Left kidney (tissue), 8 donors: ENCODE data around the gene NAP1L5. TPM values are rescaled to one million over a fixed set of nuclear protein-coding genes. Genes with fewer than 3 reads are reported as not detected.

Experiments
- DNase-seq: peaks from one replicate; pipeline ENCODE4 v3.0.0-alpha.2; 2013
- long read RNA-seq, 8 donors: transcript quantifications; one replicate each; lab custom pipeline, GENCODE V29; 2026
- polyA plus RNA-seq: library from polyadenylated mRNA; unstranded; fragments of 120-200 nt; gene quantifications from one replicate; pipeline ENCODE4 v1.2.1, GENCODE V29; 2013; ENCODE audit not compliant: insufficient read length

NAP1L5 gene, protein sequence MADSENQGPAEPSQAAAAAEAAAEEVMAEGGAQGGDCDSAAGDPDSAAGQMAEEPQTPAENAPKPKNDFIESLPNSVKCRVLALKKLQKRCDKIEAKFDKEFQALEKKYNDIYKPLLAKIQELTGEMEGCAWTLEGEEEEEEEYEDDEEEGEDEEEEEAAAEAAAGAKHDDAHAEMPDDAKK
- polyA plus RNA-seq = 12.2 TPM
- long read RNA-seq, donor 1, transcript NAP1L5-201 (1 exons, 1,915 nt) = major isoform, 22 of 22 reads
- long read RNA-seq, donor 1, partial matches to known transcripts = 0 of 22 reads
- long read RNA-seq, donor 1, other reads (novel, unspliced or antisense) = 0 of 22 reads
- long read RNA-seq, donor 2, transcript NAP1L5-201 (1 exons, 1,915 nt) = major isoform, 8 of 8 reads
- long read RNA-seq, donor 2, partial matches to known transcripts = 0 of 8 reads
- long read RNA-seq, donor 2, other reads (novel, unspliced or antisense) = 0 of 8 reads
- long read RNA-seq, donor 3, transcript NAP1L5-201 (1 exons, 1,915 nt) = major isoform, 11 of 11 reads
- long read RNA-seq, donor 3, partial matches to known transcripts = 0 of 11 reads
- long read RNA-seq, donor 3, other reads (novel, unspliced or antisense) = 0 of 11 reads
- long read RNA-seq, donor 4, partial matches to known transcripts = 0 of 2 reads
- long read RNA-seq, donor 4, other reads (novel, unspliced or antisense) = 0 of 2 reads
- long read RNA-seq, donor 5, transcript NAP1L5-201 (1 exons, 1,915 nt) = major isoform, 13 of 13 reads
- long read RNA-seq, donor 5, partial matches to known transcripts = 0 of 13 reads
- long read RNA-seq, donor 5, other reads (novel, unspliced or antisense) = 0 of 13 reads
- long read RNA-seq, donor 6, partial matches to known transcripts = 0 of 4 reads
- long read RNA-seq, donor 6, other reads (novel, unspliced or antisense) = 0 of 4 reads
- long read RNA-seq, donor 7, transcript NAP1L5-201 (1 exons, 1,915 nt) = major isoform, 8 of 8 reads
- long read RNA-seq, donor 7, partial matches to known transcripts = 0 of 8 reads
- long read RNA-seq, donor 7, other reads (novel, unspliced or antisense) = 0 of 8 reads
- long read RNA-seq, donor 8, partial matches to known transcripts = 0 of 3 reads
- long read RNA-seq, donor 8, other reads (novel, unspliced or antisense) = 0 of 3 reads

DNA sequence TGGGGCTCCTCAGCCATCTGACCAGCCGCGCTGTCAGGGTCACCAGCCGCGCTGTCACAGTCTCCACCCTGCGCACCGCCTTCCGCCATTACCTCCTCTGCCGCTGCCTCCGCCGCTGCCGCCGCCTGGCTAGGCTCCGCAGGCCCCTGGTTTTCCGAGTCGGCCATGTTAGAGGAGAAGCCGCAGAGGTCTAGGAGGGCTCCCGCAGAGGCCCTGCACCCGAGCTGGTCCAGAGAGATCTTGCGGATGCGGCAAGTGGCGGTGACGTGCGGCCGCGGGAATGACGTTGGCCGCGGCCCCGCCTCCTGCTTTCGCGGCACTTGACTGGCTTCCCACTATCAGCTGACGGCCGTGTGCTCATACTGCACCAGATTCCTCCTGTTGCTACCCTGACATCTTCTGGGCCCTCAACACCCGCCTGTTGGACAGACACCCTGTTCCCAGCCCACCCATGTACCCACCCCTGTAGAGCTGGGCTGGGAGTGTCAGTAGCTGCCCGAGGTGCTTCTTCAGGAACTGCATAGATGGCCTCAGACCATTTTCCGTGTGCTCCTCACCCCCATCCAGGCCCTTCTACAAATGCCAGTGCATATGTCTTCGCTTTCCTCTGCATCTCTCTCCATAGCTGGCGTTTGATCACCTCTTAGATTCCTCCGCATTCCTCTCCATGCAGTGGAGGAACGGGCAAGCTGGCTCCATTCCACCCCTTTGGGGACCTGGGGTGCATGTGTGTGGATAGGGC lies at the start of gene NAP1L5:
Gene NAP1L5, minus strand, starts transcription at position 242 of the 742 bp plus-strand sequence. Its CDS starts 75 bp downstream, at position 167.
- peak; percentile 31 for DNase-seq

DNA sequence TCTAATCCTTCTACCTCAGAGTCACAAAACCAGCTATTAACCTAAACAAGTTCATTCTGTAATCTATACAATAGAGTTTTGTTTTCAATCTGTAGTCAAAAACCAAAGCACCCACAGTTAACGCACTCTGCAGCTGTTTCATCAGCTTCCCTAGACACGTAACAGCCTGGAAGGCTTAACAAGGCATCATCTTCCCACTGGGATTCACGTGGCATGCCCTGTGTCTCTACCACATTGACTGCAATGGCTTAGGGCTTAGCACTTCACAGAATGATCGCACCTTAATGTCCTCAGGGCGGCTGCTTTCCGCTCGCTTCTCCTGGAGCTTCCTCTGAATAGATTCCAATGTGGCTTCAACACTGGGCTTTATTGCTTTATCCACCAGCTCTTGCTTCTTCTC lies 49.7 kb upstream of the NAP1L5 start:
- no peak for DNase-seq

DNA sequence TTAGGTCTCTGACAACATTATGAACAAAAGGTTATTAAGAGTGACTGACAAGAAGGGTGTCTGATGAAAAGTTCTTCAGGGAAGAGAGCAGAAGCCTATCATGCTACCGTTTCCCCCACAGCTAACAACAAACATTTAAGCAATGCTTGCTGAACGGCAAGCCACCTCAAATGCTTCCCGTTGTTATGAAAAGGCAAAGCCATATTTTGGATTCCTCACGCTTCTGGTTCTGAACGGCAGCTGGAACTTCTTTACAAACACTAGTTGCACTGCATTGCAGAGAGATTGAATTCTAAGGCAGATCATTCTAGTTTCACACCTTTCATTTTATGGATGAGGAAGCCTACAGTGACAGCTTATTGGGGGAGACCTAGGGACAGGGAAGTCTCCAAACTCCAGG lies 48.6 kb upstream of the NAP1L5 start:
- no peak for DNase-seq

DNA sequence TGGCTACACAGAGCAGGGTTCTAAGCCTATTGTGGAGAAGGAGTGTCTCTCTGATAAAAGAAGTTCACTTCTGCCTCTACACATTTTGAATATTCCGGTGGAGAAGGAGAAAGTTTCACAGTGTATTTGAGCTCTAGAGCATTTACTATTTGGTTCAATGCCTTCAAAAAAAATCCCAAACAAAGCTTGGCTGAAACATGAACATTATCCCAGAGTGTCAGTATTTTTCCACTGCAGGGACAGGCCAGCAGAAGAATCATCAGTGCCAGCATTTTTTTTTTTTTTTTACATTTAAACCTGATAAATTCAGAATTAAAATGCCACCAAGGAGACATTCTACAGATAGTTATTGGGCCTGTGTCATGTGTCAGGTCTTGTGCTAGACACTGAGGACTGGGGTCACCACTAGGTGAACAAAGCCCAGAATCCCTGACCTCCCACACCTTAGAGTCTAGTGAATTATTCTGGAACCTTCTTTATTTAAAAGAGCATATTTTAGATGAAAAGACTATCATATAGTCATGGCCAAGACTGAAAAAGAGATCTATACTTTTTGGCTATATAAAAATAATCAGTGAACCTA lies 48.0 kb upstream of the NAP1L5 start:
- no peak for DNase-seq

DNA sequence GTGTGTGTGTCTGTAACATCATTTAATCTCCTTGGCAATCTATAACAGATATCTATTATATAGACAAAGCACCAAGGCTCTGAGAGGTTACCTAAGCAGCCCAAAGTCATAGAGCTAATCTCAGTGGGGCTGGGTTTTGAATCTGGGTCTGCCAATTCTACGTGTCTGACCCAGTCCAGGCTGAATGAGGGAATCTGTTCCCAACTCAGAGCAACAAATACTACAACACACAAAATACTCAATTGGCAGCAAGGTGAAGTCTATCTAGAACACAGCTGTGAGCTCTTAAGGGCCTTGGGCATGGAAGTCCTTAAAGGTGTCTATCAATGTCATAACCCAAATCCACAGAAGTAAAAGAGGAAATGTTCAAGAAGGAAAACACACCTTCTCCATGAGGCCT lies 47.5 kb upstream of the NAP1L5 start:
- no peak for DNase-seq

DNA sequence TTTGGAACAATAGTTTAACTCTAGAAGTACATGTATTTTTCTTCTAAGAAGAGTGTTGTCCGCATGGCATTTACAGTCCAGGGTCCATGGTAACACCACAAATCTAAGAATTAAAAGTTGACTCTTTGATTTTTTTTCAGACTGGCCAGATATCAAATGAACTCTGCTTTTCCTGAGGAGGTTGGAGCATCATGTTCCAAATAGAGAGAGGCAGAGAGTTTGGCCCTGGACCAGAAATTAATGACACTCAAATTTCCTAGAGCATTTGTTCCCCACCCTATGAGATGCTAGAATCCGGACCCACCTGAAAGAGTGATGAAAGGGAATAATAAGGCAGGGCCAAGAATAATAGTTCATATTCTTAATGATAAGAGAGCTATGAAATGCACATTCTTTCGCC lies 47.0 kb upstream of the NAP1L5 start:
- no peak for DNase-seq

DNA sequence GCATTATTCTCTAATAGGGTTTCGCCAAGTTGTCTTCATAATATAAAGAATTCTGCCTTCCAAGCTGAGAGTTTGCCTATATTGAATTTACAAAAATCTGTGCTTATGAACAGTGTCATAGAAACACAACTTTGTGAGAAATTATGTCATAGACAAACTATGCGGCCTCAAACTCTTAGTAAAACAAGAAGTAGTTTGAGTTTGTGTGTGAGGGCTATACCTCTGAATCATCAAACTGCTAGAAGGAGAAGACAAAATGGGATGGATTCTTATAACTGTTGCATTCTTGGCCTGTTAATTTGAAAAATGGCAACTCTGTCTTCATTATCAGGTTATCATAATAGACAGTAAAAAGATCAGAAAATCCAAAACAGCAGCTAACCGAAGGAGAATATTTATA lies 46.1 kb upstream of the NAP1L5 start:
- no peak for DNase-seq

DNA sequence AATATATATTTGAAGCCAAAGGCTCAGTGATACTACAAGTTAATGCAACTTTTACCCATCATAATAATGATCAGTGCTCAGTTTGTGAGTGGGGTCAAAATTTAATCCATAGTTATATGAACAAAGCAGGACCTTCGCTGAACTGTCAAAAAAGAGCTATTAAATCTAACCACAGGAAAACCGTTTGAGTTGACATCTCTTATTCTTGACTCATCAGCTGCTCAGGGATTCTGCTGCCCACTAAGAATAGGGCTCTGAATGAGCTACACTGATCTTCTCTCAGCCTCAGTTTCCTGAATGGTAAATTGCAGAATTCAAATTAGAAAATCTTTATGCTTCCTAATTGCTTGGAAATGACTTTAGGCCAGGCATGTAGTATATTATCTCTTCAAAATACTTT lies 44.9 kb upstream of the NAP1L5 start:
- no peak for DNase-seq

DNA sequence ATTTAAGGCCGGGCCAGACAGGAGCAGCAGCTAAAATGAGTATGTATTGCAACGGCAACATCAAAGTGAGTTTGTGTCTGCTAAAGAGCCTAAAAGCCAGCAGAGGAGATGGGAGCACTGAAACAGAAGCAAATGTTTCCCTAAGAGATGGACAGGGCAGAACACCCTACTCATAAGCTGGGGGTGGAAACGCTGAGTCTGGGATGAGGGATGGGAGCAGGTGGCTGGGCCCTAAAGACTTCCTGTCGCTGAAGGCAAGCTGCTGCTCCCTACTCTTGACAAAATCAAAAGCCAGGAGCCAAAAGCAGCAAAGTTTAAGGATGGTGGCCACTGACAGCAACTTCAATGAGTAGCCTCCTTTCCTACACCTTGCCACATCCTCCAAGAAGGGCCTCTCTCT lies 40.6 kb upstream of the NAP1L5 start:
- DNase-seq = no peak

DNA sequence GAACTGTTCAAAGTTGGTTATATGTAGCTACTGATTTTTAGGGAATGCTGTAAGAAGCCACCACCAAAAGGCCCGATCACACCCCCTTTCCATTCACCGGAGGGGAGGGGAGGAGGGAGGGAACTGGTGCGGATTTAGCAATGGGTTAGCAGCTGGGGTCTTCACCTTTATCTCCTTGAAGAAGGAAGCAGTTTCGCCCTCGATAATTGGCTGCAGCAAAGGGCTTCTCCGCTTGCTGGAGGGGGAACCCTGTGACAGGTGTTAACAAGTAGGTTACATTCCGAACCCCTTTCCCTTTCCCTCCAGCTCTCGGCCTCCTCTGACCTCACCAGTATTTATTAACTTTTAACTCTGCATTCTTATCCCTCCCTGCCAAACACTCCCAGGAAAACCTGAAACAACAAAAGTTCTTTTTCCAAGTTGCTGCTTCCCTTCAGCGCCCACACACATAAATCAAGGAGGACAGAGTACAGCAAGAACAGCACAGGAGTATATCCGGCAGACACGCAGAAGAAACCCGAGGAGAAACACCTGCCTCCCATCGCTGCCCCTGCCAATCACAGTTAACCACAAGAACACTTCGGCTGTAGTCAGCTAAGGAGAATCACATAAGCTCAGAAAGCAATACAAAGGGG lies 39.8 kb upstream of the NAP1L5 start:
- peak; percentile 89 for DNase-seq

DNA sequence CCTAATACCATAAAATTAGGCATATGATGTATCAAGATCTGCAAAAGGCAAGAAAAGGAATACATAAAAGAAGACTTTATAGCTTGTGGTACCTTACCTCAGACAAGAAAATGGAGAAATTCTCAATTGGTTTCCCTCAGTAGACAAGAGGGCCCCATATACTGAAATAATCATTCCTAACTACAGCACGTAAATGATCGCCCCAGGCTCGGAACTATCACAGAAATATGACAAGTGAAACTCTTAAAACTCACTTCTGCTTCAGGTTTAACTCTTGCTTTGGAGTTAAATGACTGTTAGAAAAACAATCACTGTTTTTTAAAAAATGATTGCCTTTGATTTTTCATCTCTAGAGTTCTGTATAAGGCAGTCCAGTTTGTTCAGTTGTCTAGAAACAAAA lies 38.6 kb upstream of the NAP1L5 start:
- DNase-seq = no peak

DNA sequence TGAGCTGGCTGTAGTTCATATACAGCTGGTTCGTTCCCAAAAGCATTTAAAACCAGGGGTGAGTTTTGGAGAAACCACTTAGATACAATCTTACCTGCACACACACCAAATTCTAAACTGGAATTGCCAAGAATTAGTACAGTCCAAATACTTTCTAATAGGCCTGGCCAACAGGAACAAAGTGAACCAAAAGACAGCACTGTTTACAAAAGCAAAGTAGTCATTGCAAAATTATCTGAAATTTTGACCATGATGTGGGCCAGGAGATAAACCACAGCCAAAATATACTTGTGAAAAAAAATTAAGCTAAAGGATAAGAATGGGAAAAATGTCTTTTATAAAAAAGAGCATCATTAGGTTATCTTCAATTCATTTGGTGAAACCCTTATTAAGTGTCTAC lies 37.9 kb upstream of the NAP1L5 start:
- DNase-seq = no peak

DNA sequence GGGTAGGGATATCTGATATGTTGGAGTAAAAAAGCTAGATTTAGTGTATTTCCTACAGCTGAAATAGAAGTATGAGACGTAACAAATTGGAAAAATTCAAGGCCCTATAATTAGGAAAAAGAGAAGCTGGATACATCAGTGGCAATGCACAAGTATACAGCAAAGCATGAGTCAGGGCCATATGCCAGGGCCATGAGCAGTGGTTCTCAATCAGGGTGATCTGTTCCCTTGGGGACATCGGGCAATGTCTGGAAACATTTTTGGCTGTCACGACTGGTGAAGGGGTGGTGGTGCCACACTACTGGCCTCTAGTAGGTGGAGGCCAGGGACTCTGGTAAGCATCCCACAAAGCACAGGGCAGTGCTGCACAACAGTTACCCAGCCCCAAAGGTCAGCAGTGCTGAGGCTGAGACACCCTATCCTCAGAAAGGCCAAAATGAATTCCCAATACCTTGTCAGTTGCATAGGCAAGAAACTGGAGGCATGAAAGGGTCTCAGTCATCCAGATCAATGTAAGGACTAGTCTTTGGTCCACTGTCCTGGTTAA lies 36.8 kb upstream of the NAP1L5 start:
- DNase-seq = no peak

DNA sequence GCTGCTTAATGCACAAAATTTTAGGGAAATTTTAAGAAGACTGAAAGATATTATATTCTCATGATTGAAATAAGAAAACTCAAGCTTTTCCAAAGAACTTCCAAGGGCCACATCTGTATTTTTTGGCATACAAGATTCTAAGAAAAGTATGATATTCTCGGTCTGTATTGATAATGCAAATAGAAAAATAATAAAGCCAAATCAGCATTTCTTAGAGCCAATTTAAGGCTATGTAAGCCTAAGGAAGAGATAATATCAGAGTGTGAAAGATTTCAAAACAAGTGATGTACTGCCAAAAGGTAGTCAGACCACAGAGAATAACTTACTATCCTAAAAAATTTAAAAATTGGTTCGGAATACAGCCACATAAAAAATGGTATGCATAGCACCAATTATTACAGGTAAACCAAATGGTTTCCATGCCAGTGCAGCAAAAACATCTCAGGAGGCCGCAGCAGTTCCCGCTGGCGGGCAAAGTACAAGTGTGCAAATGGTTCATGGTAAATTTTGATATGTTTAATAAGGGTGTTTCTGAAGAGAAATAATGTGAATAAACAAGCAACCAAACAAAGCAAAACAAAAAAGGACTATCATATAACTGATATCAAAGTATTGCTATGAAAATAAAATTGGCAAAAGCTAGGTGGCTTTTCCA lies 35.2 kb upstream of the NAP1L5 start:
- no peak for DNase-seq

DNA sequence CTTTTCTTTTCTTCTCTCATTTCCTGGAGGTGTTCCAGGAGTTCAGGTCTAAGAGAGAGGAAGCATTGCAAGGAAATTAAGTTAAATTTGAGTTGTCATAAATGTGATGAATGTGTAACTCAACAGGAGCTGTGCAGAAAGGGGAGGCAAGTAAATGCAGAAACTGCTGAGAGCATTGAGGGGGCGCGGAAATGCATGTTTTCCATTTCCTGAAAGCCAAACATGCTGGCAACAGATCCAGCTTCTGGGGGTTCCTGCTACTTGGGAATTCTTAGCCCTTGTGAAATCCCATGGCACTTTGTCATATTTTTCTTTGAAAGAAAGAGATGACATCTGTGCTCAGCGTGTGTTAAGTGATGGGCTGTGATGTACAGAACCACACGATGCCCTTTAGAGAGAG lies 33.8 kb upstream of the NAP1L5 start:
- DNase-seq = no peak

DNA sequence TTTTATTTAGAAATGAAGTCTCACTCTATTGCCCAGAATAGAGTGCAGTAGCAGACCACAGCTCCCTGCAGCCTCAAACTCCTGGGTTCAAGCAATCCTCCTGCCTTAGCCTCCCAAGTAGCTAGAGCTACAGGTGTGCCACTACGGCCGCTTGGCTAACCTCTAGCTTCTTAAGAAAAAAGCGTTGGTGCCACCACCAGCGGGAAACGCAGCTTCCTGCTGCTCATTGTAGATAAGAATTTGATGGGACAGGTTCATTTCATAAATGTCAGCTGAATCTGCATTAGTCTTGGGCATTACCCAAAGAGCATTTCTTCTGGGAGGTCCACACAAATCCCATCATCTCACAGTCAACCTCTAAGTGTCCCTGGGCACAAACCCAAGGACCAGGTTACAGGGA lies 33.2 kb upstream of the NAP1L5 start:
- DNase-seq = no peak

DNA sequence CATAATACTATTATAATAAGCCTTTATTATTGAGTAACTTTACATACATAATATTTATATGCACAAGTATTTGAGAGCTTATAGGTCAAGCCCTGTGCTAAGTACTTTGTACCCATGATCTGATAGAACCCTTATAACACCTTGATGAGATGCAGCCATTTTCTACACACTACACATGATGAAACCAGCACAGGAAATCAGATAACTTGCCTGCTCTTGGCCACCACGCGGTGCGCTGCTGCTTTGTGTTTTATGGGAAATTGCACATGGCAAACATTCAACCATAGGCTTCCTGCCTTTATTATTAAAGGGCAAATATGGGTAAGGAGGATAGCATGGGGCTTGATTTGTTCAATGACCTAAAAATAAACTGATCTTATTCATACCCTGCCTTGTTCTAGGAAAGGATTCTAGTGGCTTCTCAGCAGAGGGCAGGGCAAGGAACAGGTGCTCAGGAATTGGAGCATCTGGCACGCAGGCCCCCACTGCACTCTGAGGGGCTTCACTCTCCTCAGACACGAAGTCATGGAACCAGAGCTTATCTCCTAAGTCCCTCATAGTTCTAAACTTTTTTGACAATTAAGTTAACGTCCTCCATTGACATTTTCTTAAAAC lies 31.6 kb upstream of the NAP1L5 start:
- DNase-seq = no peak

DNA sequence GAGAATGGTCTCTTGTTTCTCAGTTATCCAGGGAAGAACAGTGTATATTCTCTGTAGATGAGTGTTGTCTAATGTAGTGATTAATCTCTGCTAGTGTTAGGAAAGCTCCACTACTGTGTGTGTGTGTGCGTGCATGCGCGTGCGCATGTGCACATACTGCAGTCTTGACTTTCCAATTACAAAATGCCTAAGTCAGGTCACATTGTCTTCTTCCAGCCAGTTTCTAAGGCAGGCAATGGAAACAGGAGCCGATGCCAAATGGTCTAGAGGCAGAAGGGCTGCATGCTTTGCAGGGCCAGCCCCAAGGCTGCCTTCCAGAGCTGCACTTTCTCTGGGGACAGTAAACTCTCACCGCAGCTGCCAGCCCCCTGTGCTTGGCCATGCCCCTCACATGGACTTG lies 30.5 kb upstream of the NAP1L5 start:
- no peak for DNase-seq

DNA sequence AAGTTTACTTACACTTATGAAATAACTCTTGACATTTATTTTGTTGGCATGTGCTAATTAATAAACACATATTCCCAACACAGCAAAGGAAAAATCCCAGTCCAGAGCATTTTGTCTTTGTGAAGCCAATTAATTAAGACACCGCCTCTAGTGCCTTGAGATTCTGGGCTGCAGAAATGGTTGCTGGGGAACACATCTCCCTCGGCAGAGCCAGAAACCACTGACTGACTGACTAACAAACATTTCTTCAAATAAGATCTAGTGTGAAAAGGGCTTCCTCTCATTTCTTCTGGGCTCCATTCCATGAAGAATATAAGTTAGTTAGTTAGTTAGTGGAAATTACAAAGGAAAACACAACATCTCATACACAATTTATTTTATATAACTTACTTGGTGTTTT lies 28.4 kb upstream of the NAP1L5 start:
- no peak for DNase-seq

DNA sequence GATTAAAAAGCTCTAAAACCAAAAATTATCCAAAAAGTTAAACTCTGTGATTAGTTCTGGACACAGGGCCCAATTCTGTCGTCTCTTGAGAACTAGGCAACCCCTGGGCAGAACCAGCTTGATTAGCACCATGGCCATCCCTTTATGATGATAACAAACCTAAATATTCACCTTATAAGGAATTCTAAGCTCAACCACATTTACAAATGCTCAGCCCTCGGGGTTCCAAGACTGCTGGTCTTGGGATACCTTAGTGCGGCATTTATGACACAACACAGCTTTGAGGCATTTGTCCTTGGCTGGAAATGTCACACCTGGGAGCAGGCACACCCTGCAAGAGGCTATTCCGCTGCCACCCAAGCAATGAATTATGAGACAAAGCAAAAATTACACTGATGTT lies 27.5 kb upstream of the NAP1L5 start:
- DNase-seq = no peak
